ENCODE data around the gene RNF224.

- TF ChIP-seq CTCF (IDR thresholded peaks at IDR 0.05) (no peak), POLR2A (IDR thresholded peaks at IDR 0.05) (no peak)
Measured at GRCh38 chr9:137232101-137232500, 4.8 kb downstream of the RNF224 start.

Data from tibial nerve (tissue), 3 donors.